HCT116 (cell line): ENCODE data around the gene TEX48.

ENCODE experiments used
- CTCF ChIP-seq, 3 experiments: fragments of 200-600 bp in 1 of 3; sonication (generic) in 1 of 3; IDR thresholded peaks in 2 of 3; conservative IDR thresholded peaks in 1 of 3; 2 replicates each; pipeline ENCODE4 v1.5.1; 2012 to 2017; ENCODE audit warnings: low read depth in 2 of 3, low read length in 2 of 3, antibody characterized with exemption in 1 of 3, borderline replicate concordance in 1 of 3, control low read depth in 1 of 3, mild to moderate bottlenecking in 1 of 3, mixed read lengths in 1 of 3, mixed run types in 1 of 3, moderate library complexity in 1 of 3; ENCODE audit not compliant: insufficient read depth in 1 of 3
- ELF1 ChIP-seq: IDR thresholded peaks from 2 replicates; pipeline ENCODE4 v1.6.1; 2012; ENCODE audit warnings: low read depth, borderline replicate concordance
- EZH2phosphoT487 ChIP-seq: fragments of 200-600 bp; IDR thresholded peaks from 2 replicates; pipeline ENCODE4 v1.6.1; 2018; ENCODE audit warnings: antibody characterized with exemption, borderline replicate concordance
- ZNF274 ChIP-seq: fragments of 200-500 bp; sonication (Bioruptor generic); IDR thresholded peaks from 2 replicates; pipeline ENCODE4 v1.6.1; 2014; ENCODE audit warnings: mild to moderate bottlenecking, low read depth, low read length, inconsistent platforms

GRCh38 chr9:114669961-114670360, 12.0 kb downstream of the TEX48 start:
- TF ChIP-seq CTCF (IDR thresholded peaks at IDR 0.05 in 2 of 3, conservative IDR thresholded peaks at IDR 0.05 in 1 of 3; ENCODE audit: borderline replicate concordance in 1 of 3, insufficient read depth in 1 of 3, low read depth in 2 of 3, low read length in 2 of 3) (no peak), ZNF274 (no peak), EZH2phosphoT487 (no peak), ELF1 (no peak)
